GM12878 (cell line): Measurements from ENCODE around the gene CD2. TPM values are rescaled to one million over a fixed set of nuclear protein-coding genes. Genes with fewer than 3 reads are reported as not detected.

Experiments
- ATF7 ChIP-seq: fragments of 450-650 bp; IDR thresholded peaks from 2 replicates; pipeline ENCODE4 v1.6.1; 2016; ENCODE audit warnings: low read depth, mild to moderate bottlenecking
- CBX3 ChIP-seq: fragments of 200-600 bp; sonication (generic); IDR thresholded peaks from 2 replicates; pipeline ENCODE4 v1.6.1; 2016; ENCODE audit warnings: low read depth, borderline replicate concordance
- DPF2 ChIP-seq: fragments of 450-650 bp; IDR thresholded peaks from 2 replicates; pipeline ENCODE4 v1.6.1; 2017; ENCODE audit warnings: mild to moderate bottlenecking
- ETV6 ChIP-seq, 2 experiments: fragments of 450-650 bp in 1 of 2; IDR thresholded peaks in 1 of 2; conservative IDR thresholded peaks in 1 of 2; 2 replicates each; pipeline ENCODE4 v1.6.1; 2014; ENCODE audit warnings: antibody characterized with exemption in 1 of 2, borderline replicate concordance in 1 of 2, low read depth in 1 of 2, mild to moderate bottlenecking in 1 of 2, moderate library complexity in 1 of 2
- HSF1 ChIP-seq: fragments of 150-350 bp; IDR thresholded peaks from 2 replicates; pipeline ENCODE4 v1.6.1; 2014; ENCODE audit warnings: mild to moderate bottlenecking, low read depth, low read length
- KDM1A ChIP-seq: fragments of 200-600 bp; sonication (generic); IDR thresholded peaks from 2 replicates; pipeline ENCODE4 v1.6.1; 2016; ENCODE audit warnings: borderline replicate concordance
- LARP7 ChIP-seq: fragments of 450-650 bp; IDR thresholded peaks from 2 replicates; pipeline ENCODE4 v1.6.1; 2017; ENCODE audit warnings: mild to moderate bottlenecking
- NFYA ChIP-seq: IDR thresholded peaks from 2 replicates; pipeline ENCODE4 v1.6.1; 2011; ENCODE audit warnings: low read depth, mild to moderate bottlenecking, low read length, improper control_type of control experiment, borderline replicate concordance
- NFYB ChIP-seq: IDR thresholded peaks from 2 replicates; pipeline ENCODE4 v1.6.1; 2011; ENCODE audit warnings: low read depth, mild to moderate bottlenecking, low read length, improper control_type of control experiment, moderate library complexity; ENCODE audit not compliant: insufficient read depth
- PAX5 ChIP-seq: IDR thresholded peaks from 2 replicates; pipeline ENCODE4 v1.6.1; 2011; ENCODE audit warnings: low read depth, low read length, borderline replicate concordance
- PAX8 ChIP-seq: fragments of 450-650 bp; IDR thresholded peaks from 2 replicates; pipeline ENCODE4 v1.6.1; 2017; ENCODE audit warnings: mild to moderate bottlenecking, moderate library complexity
- PKNOX1 ChIP-seq: fragments of 450-650 bp; IDR thresholded peaks from 2 replicates; pipeline ENCODE4 v1.6.1; 2016; ENCODE audit warnings: mild to moderate bottlenecking
- POLR2AphosphoS5 ChIP-seq: IDR thresholded peaks from 2 replicates; pipeline ENCODE4 v1.6.1; 2011; ENCODE audit warnings: mild to moderate bottlenecking, low read length, inconsistent platforms
- POU2F2 ChIP-seq: IDR thresholded peaks from 3 replicates; pipeline ENCODE4 v1.6.1; 2011; ENCODE audit warnings: low read depth, mild to moderate bottlenecking, low read length, borderline replicate concordance
- TAF1 ChIP-seq: IDR thresholded peaks from 2 replicates; pipeline ENCODE4 v1.6.1; 2011; ENCODE audit warnings: mild to moderate bottlenecking, low read depth, low read length, borderline replicate concordance
- USF2 ChIP-seq: IDR thresholded peaks from 2 replicates; pipeline ENCODE4 v1.6.1; 2011; ENCODE audit warnings: low read depth, low read length, improper control_type of control experiment, borderline replicate concordance
- ZNF24 ChIP-seq: fragments of 450-650 bp; IDR thresholded peaks from 2 replicates; pipeline ENCODE4 v1.6.1; 2017; ENCODE audit warnings: antibody characterized with exemption, mild to moderate bottlenecking
- polyA plus RNA-seq, 11 experiments: library from polyadenylated mRNA; depleted of rRNA in 4 of 11; unstranded in 6 of 11; stranded (reverse) in 5 of 11; fragments of >200 nt; fragmentation: Nextera tagmentation in 4 of 11; fragmentation: Illumina TruSeq in 1 of 11; extraction: Ambion mirVana in 4 of 11; extraction: Trizol in 1 of 11; gene quantifications; 1 replicate in 1 of 11; 2 replicates in 10 of 11; pipeline versions ENCODE4 v1.2.1 to v1.2.3, GENCODE V29; 2011 to 2016; ENCODE audit warnings: inconsistent platforms in 2 of 11, missing spikeins in 2 of 11, low read depth in 1 of 11
- total RNA-seq, 4 experiments: library from RNA; depleted of rRNA in 3 of 4; stranded (reverse); fragments of >200 nt in 3 of 4; fragmentation: Illumina TruSeq in 1 of 4; extraction: Trizol in 1 of 4; gene quantifications; 2 replicates each; pipeline versions ENCODE4 v1.2.1 to v1.2.3, GENCODE V29; 2013 to 2021
- TF ChIP-seq, protein P1 (sequence below): fragments of 450-650 bp; formaldehyde crosslinking; IDR thresholded peaks from 2 replicates; pipeline ENCODE4 v1.4.0; 2020; ENCODE audit warnings: mild to moderate bottlenecking, moderate library complexity
- TF ChIP-seq, protein P2 (sequence below): IDR thresholded peaks from 2 replicates; pipeline ENCODE4 v1.6.1; 2011; ENCODE audit warnings: mild to moderate bottlenecking, low read depth, low read length, moderate library complexity; ENCODE audit not compliant: insufficient replicate concordance
- TF ChIP-seq, protein P3 (sequence below): fragments of 450-650 bp; IDR thresholded peaks from 2 replicates; pipeline ENCODE4 v1.6.1; 2017; ENCODE audit warnings: mild to moderate bottlenecking, low read depth, inconsistent platforms; ENCODE audit not compliant: poor library complexity, severe bottlenecking

Gene CD2
- total and polyA plus RNA-seq, 10 of the 15 experiments (the other 5 are each of a cell fraction or from before 2014, with no cell fraction given): 0.15 to 4.3 (median 2.8) TPM

- no peak for TF ChIP-seq HSF1
- TF ChIP-seq DPF2: peak; percentile 51; the same call in 1 of the 2 replicates
- TF ChIP-seq LARP7: no peak
- TF ChIP-seq, protein P1, sequence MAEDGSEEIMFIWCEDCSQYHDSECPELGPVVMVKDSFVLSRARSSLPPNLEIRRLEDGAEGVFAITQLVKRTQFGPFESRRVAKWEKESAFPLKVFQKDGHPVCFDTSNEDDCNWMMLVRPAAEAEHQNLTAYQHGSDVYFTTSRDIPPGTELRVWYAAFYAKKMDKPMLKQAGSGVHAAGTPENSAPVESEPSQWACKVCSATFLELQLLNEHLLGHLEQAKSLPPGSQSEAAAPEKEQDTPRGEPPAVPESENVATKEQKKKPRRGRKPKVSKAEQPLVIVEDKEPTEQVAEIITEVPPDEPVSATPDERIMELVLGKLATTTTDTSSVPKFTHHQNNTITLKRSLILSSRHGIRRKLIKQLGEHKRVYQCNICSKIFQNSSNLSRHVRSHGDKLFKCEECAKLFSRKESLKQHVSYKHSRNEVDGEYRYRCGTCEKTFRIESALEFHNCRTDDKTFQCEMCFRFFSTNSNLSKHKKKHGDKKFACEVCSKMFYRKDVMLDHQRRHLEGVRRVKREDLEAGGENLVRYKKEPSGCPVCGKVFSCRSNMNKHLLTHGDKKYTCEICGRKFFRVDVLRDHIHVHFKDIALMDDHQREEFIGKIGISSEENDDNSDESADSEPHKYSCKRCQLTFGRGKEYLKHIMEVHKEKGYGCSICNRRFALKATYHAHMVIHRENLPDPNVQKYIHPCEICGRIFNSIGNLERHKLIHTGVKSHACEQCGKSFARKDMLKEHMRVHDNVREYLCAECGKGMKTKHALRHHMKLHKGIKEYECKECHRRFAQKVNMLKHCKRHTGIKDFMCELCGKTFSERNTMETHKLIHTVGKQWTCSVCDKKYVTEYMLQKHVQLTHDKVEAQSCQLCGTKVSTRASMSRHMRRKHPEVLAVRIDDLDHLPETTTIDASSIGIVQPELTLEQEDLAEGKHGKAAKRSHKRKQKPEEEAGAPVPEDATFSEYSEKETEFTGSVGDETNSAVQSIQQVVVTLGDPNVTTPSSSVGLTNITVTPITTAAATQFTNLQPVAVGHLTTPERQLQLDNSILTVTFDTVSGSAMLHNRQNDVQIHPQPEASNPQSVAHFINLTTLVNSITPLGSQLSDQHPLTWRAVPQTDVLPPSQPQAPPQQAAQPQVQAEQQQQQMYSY: no peak
- TF ChIP-seq TAF1: no peak
- TF ChIP-seq PAX5: no peak
- no peak for TF ChIP-seq ETV6 (conservative IDR thresholded peaks at IDR 0.05 in 1 of 2, IDR thresholded peaks at IDR 0.05 in 1 of 2; ENCODE audit: borderline replicate concordance in 1 of 2, low read depth in 1 of 2)
- TF ChIP-seq CBX3: no peak
- no peak for TF ChIP-seq NFYA
- no peak for TF ChIP-seq NFYB
- TF ChIP-seq, protein P2, sequence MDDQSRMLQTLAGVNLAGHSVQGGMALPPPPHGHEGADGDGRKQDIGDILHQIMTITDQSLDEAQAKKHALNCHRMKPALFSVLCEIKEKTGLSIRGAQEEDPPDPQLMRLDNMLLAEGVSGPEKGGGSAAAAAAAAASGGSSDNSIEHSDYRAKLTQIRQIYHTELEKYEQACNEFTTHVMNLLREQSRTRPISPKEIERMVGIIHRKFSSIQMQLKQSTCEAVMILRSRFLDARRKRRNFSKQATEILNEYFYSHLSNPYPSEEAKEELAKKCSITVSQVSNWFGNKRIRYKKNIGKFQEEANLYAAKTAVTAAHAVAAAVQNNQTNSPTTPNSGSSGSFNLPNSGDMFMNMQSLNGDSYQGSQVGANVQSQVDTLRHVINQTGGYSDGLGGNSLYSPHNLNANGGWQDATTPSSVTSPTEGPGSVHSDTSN: no peak
- TF ChIP-seq PKNOX1: no peak
- no peak for TF ChIP-seq KDM1A
- TF ChIP-seq POLR2AphosphoS5: no peak
- TF ChIP-seq, protein P3, sequence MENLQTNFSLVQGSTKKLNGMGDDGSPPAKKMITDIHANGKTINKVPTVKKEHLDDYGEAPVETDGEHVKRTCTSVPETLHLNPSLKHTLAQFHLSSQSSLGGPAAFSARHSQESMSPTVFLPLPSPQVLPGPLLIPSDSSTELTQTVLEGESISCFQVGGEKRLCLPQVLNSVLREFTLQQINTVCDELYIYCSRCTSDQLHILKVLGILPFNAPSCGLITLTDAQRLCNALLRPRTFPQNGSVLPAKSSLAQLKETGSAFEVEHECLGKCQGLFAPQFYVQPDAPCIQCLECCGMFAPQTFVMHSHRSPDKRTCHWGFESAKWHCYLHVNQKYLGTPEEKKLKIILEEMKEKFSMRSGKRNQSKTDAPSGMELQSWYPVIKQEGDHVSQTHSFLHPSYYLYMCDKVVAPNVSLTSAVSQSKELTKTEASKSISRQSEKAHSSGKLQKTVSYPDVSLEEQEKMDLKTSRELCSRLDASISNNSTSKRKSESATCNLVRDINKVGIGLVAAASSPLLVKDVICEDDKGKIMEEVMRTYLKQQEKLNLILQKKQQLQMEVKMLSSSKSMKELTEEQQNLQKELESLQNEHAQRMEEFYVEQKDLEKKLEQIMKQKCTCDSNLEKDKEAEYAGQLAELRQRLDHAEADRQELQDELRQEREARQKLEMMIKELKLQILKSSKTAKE: peak; percentile 63
- no peak for TF ChIP-seq ATF7
- TF ChIP-seq PAX8: no peak
- no peak for TF ChIP-seq POU2F2
- TF ChIP-seq ZNF24: no peak
- TF ChIP-seq USF2: no peak
Measured at GRCh38 chr1:116769561-116769977, 15.3 kb downstream of the CD2 start (continued).
